ENCODE results near the gene GPR142.

The GPR142 gene

DNA sequence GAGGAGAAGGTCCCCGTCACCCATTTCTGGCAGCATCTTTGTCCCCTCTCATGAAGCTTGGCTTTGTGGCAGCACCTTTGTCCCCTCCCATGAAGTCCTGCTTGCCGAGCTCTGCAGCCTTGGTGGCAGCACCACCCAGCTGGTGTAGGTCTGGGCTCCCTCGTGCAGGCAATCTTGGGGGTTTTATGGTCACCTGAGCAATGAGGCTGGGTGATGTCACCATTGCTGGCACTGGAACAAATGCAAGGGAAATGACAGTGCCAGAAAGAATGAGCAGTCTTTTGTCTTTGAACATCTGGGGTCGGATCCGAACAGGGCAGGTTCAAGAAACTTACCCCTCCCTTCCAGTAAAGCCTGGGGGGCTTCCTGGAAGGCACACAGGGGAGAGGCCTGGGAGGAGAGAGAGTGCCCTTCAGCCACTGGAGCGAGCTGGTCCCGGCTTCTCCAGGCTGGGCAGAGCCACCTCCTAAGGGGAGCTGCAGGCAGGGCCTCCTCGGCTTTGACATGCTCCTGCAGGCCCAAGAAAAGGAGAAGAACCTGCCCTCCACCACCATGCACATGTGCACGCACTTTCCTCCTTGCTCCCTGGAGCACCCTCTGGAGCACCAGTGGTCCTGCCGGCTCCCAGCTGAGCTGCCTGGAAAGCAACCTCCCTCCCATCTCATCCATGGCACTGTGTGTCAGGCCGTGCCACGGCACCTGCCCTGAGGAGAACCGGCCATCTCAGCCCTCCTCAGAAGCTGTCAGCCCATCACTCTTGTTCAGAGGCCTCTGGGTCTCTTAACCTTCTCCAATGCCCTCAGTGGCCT is 21.7 kb upstream of the GPR142 start:
- peak; percentile 35 for DNase-seq

DNA sequence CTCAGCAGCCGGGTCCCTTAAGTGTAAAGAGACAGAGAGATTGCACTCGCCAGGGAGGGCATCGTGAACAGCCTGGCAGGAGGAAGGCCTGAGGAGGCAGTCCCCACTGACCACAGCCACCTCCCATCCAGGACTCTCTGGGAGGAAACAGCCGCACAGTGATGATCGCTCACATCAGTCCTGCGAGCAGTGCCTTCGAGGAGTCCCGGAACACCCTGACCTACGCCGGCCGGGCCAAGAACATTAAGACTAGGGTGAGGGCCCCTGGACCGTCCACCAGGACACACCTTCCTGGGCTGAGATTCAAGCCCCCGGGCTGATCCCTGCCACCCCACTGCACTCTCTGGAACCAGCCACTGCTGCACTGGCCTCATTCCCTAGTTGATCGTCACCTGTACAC is 19.7 kb upstream of the GPR142 start:
- no peak for DNase-seq

DNA sequence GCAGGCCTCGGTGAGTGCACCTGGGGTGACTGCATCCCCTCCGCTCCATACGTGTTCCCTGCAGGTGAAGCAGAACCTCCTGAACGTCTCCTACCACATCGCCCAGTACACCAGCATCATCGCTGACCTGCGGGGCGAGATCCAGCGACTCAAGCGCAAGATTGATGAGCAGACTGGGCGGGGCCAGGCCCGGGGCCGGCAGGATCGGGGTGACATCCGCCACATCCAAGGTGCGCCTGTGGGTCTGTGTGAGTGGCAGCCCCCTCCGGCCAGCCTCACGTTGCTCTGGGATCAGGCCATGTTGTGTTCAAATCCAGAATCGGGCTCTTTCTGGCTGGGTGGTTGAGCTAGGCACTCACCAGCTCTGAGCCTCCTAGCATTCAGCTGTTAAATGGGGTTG is 18.2 kb upstream of the GPR142 start:
- no peak for DNase-seq

DNA sequence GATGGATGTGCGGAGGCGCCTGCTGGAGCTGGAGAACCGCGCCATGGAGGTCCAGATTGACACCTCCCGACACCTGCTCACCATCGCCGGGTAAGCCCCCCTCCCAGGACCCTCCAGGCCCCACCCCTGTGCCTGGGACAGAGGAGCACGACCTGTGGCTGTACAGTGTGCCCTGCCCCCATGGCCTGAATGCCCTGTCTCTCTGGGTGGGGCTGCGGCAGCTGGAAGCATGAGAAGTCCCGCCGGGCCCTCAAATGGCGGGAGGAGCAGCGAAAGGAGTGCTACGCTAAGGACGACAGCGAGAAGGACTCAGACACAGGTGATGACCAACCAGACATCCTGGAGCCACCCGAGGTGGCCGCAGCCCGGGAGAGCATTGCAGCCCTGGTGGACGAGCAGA is 16.8 kb upstream of the GPR142 start:
- DNase-seq: no peak

DNA sequence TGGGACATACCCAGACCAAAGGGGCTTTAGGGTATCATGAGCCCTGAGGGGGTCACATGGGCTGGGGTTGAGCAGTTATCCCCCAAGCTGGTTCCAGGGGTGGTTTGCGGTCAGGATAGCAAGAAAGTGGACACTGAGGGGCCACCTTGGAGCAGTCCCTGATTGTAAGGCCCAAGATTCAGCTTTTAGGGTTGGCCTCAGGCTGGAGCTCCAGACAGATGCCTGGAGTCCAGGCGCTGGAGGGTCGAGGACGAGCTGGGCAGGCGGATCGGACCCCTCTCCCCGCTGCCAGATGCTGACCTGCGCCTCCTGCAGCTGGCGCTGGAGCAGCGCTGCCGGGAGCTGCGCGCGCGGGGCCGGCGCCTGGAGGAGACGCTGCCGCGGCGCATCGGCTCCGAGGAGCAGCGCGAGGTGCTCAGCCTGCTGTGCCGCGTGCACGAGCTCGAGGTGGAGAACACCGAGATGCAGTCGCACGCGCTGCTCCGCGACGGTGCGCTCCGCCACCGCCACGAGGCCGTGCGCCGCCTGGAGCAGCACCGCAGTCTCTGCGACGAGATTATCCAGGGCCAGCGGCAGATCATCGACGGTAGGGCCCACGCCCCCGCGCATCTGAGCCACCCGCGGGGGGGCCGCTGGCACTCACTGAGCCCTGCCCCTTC is 15.6 kb upstream of the GPR142 start:
- peak; percentile 57 for DNase-seq

DNA sequence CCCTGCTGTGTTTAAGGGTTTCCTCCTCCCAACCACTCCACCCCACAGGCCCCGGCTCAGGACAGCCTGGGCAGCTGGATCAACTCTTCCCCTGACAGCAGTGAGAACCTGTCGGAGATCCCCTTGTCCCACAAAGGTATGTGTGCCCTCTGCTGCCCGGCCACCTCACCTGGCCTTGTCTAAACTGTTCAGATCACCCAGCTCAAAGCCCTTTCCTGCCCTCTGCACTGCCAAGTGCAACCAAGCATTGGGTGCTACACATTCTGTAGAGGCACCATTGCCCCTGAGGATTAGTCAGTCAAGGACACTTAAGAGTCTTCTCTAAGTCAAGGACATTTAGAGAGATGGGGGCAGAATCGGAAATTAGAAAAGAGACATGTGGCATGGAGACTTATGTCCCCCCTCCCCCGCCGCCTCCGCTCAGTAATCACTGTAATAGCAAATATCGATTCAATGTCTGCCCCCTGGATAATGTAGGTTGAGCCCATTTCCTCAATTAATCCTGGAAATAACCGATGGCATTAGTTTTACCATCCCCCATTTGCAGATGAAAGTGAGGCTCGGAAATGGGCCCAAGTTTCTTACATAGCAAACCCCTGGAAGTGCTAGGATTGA is 13.8 kb upstream of the GPR142 start:
- DNase-seq: no peak

DNA sequence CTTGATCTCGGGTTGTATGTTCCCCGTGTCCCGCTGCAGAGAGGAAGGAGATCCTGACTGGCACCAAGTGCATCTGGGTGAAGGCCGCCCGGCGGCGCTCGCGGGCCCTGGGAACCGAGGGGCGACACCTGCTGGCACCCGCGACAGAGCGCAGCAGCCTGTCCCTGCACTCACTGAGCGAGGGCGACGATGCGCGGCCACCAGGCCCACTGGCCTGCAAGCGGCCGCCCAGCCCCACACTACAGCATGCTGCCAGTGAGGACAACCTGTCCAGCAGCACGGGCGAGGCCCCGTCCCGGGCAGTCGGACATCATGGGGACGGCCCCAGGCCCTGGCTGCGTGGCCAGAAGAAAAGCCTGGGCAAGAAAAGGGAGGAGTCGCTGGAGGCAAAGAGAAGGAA is 13.2 kb upstream of the GPR142 start:
- peak; percentile 79 for DNase-seq

DNA sequence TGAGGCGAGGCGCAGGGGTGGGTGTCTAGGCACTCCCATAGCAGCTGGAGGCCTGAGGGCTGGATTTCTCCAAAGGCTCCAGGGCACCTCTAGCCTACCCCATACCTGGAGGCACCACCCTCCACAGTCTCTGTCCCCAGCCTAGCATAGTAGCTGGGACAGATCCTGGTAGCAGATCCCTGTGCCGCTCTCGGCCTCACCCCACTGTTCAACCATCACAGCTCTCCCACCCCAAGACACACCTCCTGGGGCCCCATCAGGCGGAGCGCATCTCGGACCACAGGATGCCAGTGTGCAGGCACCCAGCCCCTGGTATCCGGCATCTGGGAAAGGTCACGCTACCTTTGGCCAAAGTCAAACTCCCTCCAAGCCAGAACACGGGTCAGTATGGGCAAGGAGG is 12.7 kb upstream of the GPR142 start:
- DNase-seq: no peak

DNA sequence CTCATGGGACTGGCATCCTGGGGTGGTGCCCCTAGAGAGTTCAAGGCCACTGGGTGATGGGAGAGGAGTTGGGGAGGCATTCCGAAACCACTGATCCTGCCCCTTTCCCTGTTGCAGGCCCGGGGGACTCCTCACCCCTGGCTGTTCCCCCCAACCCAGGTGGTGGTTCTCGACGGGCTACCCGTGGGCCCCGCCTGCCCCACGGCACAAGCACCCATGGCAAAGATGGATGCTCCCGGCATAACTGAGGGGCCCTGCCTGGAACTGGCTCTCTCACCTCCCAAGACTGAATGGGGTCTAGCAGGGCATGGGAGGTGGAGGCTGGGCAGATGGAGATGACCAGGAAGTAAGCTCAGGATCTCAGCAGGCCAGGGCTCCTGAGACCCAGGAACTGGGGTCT is 12.2 kb upstream of the GPR142 start:
- no peak for DNase-seq

DNA sequence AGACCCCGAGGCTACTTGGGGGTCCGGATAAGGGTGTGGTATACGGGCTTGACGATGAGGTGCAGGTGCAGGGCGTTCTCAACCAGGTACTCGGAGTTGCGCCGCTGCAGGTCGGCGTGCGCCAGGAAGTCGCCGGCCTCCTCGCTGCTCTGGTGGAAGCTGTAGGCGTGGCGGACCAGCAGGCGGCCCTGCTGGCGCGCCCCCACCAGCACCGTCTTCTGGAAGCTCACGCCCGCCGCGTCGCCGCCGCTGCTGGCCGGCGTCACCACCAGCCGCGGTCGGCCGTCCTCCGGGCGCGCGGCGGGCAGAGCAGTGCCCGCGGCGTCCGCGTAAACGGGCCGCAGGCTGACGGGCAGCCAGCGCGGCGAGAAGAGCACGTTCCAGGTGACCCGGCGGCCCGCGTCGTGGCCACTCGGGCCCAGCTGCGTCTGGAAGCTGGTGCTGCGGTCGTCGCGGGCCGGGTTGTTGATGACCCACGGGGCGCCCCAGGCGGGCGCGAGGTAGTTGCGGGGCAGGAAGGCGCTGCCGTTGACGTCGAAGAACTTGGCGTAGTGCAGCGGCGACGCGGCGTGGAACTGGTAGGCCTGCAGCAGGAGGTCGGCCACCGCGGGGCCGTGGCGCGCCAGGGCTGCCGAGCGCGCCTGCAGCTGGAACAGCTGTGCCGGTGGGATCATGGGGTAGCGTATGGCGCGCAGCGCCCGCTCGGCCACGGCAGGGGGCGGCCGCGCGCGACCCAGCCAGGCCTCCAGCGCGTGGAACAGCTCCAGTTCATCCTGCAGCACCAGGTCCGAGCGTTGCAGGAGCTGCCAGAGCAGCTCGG is 10.4 kb upstream of the GPR142 start:
- peak; percentile 59 for DNase-seq

DNA sequence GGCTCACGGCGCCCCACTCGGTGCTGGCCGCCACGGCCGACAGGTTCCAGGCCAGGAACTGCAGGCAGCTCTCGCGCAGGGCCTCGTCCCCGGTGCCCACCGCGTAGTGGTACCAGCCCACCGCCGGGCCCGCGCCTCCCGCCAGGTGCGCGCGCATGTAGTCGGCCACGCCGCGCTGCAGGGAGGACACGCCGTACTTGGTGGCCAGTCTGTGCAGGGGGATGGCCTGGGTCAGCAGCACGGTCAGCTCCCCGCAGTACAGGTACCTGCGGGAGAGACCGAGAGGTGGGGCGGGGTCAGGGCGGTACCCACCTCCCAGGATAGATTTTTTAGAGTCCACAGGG is 9.9 kb upstream of the GPR142 start:
- DNase-seq: no peak

DNA sequence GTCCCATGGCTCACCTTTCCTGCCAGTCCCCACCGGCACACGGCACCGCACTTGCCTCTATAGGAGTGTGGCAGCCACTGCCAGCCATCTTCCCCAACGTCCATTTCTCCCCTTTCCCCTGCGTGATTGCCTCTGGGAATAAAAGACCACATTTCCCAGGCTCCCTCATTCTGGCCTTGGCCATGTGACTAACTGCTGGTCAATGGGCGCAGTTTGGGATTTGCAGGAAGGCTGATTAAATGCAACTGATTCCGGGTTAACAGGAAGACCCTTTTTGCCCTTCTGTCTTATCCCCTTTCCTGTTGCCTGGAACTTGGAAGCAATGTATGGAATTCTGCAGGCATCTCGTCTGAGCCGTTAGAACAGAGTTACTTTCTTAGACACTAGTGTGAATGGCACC is 8.6 kb upstream of the GPR142 start:
- no peak for DNase-seq

DNA sequence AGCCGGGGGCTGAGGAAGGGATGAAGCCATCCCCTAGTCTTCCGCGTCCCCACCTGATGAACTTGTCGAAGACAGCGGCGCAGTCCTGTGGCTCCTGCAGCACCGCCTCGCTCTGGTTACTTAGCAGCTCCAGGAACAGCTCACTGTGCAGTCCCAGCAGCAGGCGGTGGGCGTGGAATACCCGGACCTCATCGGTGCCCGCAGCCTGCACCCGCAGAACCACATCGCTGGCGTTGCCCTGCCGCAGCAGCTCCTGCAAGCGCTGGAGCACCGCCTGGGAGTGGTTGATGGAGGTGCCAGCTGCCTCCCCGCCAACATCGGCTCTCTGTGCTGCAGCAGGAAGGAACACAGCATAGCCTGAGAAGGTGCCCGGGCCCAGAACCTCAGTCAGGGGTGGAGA is 7.4 kb upstream of the GPR142 start:
- DNase-seq: no peak

DNA sequence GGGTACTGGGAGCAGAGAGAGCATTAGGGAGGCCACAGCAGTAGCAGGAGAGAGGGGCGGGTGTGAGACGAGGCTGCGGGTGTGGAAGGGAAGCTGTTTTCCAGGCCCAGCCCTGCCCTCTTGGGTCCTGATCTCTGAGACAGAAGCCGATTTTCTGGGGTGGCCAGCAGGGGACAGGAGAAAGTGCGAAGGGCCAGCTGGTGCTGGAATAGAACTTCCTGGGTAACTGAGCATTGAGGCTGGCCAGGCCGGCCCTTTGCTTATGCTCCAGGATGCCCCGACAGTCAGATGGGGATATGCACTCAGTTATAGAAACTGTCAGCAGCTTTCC is 6.4 kb upstream of the GPR142 start:
- DNase-seq: no peak

DNA sequence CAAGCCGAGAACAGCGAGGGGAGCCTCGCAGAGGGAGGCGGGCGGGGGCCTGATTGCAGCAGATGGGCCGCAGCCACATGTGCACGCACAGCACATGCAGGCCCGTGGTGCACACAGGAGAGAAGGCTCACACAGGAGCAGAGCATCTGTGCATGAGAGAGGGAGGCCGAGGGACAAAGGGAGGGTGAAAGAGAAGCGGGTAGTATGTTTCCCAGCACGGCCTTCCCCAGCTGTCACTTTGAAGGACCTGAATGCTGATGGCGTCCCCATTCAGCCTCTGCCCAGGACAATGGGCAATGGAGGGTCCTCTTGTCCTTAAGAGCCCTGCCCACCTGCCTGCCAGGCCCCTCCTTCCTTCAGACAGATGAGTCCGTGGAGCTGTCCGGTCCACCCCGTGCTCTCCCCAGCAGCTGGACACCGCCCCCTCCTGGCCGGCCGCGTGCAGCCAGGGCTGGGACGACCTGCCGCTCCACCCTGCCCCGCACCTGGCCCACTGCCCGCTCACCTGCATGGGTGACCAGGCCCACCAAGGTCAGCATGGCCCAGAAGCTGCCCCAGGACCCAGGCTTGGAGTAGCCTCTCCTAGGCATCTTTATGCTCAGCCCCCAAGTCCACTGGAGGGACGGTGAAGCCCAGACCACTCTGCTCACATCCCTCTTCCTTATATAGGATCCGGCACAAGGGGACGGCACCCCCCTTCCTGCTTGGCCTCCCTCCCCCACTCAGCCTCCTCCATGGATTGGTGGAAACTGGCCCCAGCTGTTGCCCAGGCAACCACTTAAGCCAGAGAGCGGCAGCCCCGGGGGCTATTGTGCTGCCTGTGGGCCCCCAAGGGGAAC is 5.9 kb upstream of the GPR142 start, which contains the start of gene BTBD17:
Gene BTBD17, minus strand, starts transcription at position 639 of the 839 bp plus-strand sequence. Its CDS starts 49 bp downstream, at position 590.
- peak; percentile 53 for DNase-seq

DNA sequence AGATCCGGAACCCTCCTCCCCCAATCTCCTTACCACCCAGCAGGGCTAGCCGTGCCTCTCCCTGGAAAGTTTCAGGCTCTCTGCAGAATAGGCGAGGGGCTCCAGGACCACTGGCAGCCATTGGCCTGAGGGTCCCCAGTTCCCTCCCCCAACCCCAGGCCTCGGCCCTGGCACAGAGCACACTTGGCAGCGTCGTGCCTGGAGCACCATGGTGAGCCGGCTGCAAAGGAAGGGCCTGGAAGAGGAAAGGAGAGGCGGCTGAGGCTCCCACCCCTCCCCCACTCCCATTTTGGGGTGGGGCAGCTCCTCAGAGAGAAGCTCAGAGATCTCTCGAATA is 5.3 kb upstream of the GPR142 start:
- DNase-seq: no peak

DNA sequence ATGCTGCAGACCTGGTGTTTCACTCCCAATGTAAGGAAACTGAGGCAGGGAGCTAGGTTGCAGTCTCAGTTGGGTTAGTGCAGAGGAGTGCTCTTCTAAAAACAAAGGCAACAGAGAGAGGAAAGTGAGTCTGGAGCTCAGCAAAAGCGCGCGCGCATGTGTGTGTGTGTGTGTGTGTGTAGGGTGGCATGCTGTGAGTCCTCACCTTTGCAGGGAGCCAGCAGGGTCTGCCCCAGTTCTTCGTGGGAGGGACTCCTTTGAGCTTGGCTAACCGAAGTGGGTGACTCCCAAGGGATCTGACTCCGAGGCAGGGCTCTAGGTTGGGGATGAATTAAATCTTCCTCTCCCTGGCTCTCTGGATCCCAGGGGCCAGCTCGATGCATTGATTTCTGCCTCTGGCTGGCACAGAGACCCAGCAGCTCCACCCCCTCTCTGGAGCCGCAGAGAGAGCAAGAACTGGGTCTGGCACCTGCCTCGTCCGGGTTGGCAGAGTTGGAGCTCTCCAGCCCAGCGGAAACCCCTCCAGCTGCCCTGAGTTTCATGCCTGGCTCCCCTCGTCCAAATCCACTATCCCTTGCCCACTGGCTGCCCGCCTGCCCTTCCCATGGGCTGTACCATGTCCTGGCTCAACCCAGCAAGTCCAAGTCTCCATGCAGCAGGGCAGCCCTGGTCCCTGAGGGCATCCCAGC is 4.4 kb upstream of the GPR142 start:
- DNase-seq: no peak

DNA sequence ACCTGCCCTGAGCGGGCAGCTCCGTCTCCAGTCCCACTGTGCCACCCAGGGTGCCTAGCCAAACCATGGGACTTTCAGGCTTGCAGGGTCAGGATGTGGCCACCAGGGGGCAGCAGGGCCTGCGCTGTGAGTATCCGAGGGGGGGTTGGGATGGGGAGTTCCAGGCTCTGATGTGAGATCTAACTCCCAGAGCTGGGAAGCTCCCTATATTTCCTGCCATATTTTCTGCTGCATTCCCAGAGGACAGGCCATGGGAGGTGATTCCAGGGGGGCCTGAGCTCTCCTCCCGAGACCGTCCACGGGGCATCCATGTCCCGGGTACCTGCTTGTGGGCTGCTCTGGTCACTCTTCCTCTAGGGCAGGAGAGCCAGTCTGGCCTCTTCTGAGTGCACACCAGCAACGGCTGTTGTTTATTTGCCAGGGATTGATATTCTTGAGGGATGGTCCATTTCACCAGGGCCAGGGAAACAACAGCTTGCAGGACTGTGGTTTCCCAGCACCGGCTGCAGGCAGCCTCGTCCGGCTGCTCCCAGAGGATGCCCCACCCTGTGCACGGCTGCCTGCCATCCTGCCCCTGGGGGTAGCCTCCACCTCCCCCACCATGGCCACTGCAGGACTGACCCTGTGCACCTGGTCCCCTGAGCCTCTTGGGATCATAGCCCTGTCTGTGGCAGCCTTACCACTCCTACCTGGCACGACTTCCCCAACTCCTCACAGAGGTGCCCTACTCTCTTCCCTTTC is 1.2 kb downstream of the GPR142 start:
- DNase-seq: peak; percentile 71

DNA sequence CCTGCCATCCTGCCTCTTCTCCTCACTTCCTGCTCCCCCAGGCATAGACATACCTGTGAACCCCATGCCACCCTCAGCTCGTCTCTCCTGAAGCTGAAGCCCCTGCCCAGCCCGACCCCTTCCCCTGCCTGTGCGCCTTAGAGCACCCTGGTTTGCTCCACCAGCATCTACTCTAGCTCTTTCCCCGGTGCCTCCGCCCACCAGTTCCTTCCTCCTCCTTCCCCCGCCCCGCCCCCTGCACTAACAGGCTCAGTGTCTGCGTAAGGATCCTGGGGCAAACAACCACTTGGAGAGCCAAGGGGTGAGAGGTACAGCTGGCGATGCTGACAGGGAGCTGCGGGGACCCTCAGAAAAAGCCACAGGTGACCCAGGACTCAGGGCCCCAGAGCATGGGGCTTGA is 1.9 kb downstream of the GPR142 start:
- peak; percentile 54 for DNase-seq

DNA sequence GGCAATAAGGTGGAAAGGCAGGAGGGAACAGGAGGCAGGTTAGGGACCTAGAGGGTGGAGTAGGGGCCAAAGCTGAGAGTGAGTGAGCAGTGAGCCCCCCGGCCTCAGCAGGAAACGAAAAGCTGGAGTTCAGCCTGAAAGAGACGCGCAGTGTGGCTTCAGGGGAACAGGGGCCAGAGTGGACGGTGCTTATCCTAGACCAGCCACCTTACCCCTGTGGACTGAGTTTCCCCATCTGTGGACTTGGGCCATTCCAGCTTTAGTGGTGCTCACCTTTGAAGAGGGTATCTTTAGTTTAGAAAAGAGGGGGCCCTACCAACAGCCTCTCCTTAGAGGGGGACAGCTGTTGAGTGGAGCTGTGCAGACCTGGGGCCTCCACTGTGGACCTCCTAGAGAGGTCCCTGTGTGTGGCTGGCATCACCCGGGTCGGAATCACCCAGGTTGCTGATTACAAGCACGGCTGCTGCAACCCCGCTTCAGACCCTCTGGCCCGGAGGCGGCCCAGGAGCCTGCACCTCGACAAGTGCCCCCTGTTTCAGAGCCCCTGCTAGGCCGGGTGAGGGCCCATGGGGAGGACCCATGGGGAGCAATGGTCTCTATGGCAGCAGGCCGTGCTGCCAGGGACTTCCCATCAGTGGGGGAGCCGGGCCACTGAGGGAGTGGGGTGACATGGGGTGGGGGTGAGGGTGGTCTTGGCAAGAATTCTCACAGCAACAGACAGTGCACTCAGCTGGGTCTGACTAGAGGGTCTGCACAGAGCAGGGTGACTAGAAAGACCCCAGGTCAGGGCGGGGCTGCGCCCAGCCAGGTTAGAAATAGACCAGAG is 2.6 kb downstream of the GPR142 start:
- DNase-seq: no peak
